SK-N-MC (cell line): Measurements from ENCODE around the gene ADK.

ENCODE experiments used
- DNase-seq: peaks from one replicate; pipeline ENCODE4 v3.0.0-alpha.2; 2011; ENCODE audit warnings: low read depth, low spot score
- H3K27ac ChIP-seq: fragments of 200-600 bp; sonication (generic); 2 replicates; pipeline ENCODE4 v1.5.1; 2016; ENCODE audit warnings: mixed run types
- H3K36me3 ChIP-seq: fragments of 200-600 bp; sonication (generic); 2 replicates; pipeline ENCODE4 v1.6.1; 2017; ENCODE audit warnings: antibody characterized with exemption, low read length, mixed read lengths; ENCODE audit not compliant: insufficient read depth
- H3K4me3 ChIP-seq: fragments of 200-600 bp; sonication (generic); 2 replicates; pipeline ENCODE4 v1.5.1; 2016
- H3K9ac ChIP-seq: fragments of 200-600 bp; sonication (generic); 2 replicates; pipeline ENCODE4 v1.8.0; 2017; ENCODE audit warnings: mixed run types, mixed read lengths; ENCODE audit not compliant: insufficient read length
- H3K9me3 ChIP-seq: fragments of 200-600 bp; sonication (generic); 2 replicates; pipeline ENCODE4 v1.6.1; 2017; ENCODE audit warnings: low read depth, mild to moderate bottlenecking, antibody characterized with exemption, low read length, moderate library complexity, mixed read lengths
- EZH2 ChIP-seq: fragments of 200-600 bp; sonication (generic); IDR thresholded peaks from one replicate; pipeline ENCODE4 v1.6.1; 2017; ENCODE audit warnings: antibody characterized with exemption
- FOXP2 ChIP-seq: optimal IDR thresholded peaks from 2 replicates; pipeline ENCODE3; 2011; ENCODE audit warnings: mild to moderate bottlenecking, moderate library complexity; ENCODE audit not compliant: insufficient read depth; ENCODE audit errors: extremely low read length, control extremely low read depth
- POLR2AphosphoS5 ChIP-seq: IDR thresholded peaks from 2 replicates; pipeline ENCODE4 v1.6.1; 2012; ENCODE audit warnings: mild to moderate bottlenecking, low read depth, low read length, borderline replicate concordance

Gene ADK

DNA sequence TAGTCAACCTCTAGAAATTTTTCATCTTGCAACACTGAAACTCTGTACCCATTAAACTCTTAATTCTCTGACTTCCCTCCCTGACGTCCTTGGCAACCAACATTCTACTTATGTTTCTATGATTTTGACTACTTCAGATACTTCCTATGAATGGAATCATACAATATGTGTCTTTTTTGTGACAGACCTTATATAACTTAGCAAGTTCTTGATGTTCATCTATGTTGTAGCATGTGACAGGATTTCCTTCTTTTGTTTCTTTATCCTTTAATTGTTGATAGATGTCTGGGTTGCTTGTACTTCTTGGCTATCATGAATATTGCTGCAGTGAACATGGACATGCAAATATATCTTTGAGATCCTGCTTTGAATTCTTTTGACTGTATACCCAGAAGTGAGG lies 240.8 kb downstream of the ADK start:
- DNase-seq = no peak
- Histone ChIP-seq H3K27ac (no peak overlapping the region), H3K9me3 (no peaks in the 10 kb centered on the region), H3K4me3 (no peak overlapping the region), H3K9ac (no peak overlapping the region), H3K36me3 (peaks cover 3% of the 10 kb centered on the region; the same call in 1 of the 2 replicates)
- no peak for TF ChIP-seq FOXP2
- no peak for TF ChIP-seq POLR2AphosphoS5
- no peak for TF ChIP-seq EZH2

DNA sequence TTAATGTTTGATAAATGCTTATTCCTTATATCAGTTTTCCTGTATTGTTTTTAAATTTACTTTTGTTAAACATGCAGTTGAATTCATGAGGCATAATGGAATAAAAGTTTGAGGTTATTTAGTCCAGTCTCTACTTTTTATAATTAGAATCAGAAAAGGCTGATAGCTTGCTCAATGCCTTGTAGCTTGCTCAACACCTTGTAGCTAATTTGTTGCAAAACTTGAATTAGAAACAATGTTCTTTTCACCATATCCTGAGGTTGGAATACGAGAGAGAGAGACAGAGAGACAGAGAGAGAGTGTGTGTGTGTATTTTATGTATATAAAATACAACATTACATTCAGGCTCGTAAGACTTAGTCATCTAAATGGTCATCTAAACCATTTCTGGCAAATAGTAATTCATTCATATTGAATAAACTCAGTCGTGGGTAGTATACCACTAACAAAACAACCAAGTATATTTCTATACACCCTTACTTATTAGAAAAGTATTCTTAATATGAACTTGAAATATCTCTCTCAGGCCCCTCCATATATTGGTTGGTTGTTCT lies 243.5 kb downstream of the ADK start:
- TF ChIP-seq EZH2 (no peak), POLR2AphosphoS5 (no peak)
- H3K9ac ChIP-seq = no peak overlapping the region
- no peak for DNase-seq
- no peaks in the 10 kb centered on the region for H3K9me3 ChIP-seq
- peaks cover 3% of the 10 kb centered on the region; the same call in 1 of the 2 replicates for H3K36me3 ChIP-seq
- H3K4me3 ChIP-seq = no peak overlapping the region
- H3K27ac ChIP-seq = no peak overlapping the region

DNA sequence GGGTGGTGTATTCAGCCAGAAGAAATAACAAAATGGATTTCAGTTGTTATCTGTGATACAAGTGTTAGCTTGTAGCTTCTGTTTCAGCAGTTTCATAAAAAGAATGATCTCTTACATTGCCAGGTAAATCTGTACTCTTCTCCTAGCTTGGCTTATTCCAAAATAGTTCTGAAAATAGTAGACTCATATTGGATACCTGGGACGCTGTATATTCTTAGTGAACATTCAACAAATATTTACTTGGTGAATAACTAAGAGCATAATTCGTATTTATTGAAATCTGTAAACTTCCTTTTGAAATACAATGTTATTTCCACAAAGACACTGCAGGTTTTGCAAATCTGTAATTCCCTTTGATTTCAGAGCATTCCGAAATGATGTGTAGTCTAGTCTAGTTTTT lies 249.2 kb downstream of the ADK start:
- no peak for DNase-seq

DNA sequence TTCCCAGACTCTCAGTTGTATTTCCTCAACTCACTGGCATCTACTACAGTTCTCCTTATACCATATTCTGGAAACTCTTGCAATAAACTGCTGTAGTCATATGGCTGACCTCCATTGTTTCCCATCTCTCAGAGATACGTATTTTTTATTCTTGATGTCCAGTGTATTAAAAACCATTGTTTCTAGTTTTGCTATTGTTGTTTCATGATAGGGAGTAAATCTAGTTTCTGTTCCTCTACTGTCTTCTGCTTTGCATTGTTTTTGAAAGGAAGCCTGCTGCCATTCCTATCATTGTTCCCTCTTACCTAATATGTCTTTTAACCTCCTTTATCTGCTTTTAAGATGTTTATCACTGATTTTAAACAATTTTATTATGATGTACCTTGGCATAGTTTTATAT lies 255.0 kb downstream of the ADK start:
- Histone ChIP-seq H3K4me3 (no peak overlapping the region), H3K27ac (no peak overlapping the region), H3K9me3 (no peaks in the 10 kb centered on the region), H3K9ac (no peak overlapping the region), H3K36me3 (no peaks in the 10 kb centered on the region)
- no peak for TF ChIP-seq EZH2
- no peak for TF ChIP-seq FOXP2
- TF ChIP-seq POLR2AphosphoS5 = no peak
- no peak for DNase-seq

More for the DNA sequence above, 249.2 kb downstream of the ADK start:
- Histone ChIP-seq H3K9me3 (no peaks in the 10 kb centered on the region), H3K4me3 (no peak overlapping the region), H3K36me3 (no peaks in the 10 kb centered on the region), H3K27ac (no peak overlapping the region), H3K9ac (no peak overlapping the region)
- TF ChIP-seq FOXP2 (no peak), POLR2AphosphoS5 (no peak)

DNA sequence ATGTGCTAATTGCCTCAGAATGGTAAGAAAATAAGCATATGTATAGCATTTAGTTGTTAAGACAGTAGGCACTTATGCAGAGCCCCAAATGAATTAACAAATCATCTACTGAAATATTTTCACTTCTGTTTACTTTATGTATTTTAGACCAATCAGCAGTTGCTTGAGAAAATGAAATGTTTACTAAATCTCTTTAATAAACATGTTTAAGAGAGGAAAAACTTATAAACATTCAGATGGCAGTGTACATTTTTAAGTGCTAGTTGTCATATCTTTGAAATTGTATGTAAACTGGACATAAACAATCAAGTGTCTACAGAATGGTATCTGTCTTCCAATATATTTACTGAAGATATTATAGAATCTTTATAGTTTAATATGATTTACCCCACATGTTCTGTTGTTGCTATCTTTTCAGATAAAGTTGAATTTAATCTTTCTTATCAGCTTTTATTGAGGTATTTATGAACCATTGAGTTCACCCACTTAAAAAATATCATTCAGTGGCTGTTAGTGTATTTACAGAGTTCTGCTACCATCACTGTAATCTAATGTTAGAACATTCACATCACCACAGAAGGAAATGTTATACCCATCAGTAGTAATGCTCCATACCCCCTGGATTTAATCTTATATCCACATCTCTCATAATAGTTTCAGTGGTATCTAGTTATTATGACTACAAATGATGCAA lies 264.3 kb downstream of the ADK start:
- H3K9ac ChIP-seq = no peak overlapping the region
- no peaks in the 10 kb centered on the region for H3K36me3 ChIP-seq
- TF ChIP-seq POLR2AphosphoS5 (no peak), FOXP2 (no peak), EZH2 (no peak)
- H3K4me3 ChIP-seq = no peak overlapping the region
- no peak for DNase-seq
- H3K27ac ChIP-seq = no peak overlapping the region
- H3K9me3 ChIP-seq = no peaks in the 10 kb centered on the region

DNA sequence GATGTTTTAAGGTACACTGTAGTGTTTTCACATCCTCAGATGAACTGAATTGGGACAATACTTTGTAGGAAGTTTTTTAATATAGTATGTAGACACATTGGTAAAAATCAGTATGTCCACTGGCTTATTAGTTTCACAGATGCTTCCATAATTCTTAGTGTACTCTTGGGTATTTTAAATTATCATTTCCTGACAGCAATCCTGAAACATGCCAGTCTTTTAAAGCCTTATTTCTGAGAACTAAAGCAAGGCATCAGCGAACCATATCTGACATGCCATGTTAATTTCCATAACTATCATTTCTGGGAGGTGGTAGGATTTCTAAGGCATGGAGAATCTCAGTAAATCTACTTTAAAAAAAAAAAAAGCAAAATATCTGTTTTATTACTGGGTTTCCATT lies 266.4 kb downstream of the ADK start:
- Histone ChIP-seq H3K9me3 (no peaks in the 10 kb centered on the region), H3K27ac (no peak overlapping the region; the same call in 1 of the 2 replicates), H3K9ac (no peak overlapping the region), H3K36me3 (no peaks in the 10 kb centered on the region), H3K4me3 (no peak overlapping the region)
- no peak for DNase-seq
- TF ChIP-seq EZH2 (no peak), FOXP2 (no peak), POLR2AphosphoS5 (no peak)

DNA sequence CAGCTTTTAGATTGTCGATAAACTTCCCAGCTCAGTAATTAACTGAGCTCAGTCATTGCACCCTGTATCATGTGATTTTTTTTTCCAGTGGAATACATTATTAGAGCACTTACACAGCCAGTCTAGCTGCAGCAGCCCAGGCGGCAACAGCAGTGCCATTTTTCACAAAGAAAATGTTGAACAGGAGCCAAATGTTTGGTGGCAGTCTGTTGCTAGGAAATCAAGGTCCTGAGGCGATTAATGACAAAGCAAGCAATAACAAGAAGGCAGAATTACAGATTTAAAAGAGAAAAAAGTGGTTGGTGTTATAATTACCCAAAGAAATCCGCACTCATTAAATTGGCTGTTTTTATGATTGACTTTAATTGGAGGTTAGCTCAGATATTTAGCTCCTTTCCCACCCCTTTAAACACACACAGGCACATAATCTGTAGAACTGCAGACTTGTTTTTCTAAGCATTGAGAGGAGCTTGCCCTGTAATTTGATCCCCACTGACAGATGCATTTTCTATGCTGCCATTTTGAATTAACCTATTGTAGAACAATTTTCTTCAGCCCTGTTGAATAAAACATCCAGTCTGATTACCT lies 267.4 kb downstream of the ADK start:
- H3K27ac ChIP-seq = peak overlapping the region; percentile 75
- H3K4me3 ChIP-seq = peak overlapping the region; percentile 68
- H3K9ac ChIP-seq = no peak overlapping the region
- peak; percentile 62 for DNase-seq
- no peaks in the 10 kb centered on the region for H3K36me3 ChIP-seq
- H3K9me3 ChIP-seq = no peaks in the 10 kb centered on the region
- TF ChIP-seq POLR2AphosphoS5 (no peak), FOXP2 (no peak), EZH2 (no peak)

DNA sequence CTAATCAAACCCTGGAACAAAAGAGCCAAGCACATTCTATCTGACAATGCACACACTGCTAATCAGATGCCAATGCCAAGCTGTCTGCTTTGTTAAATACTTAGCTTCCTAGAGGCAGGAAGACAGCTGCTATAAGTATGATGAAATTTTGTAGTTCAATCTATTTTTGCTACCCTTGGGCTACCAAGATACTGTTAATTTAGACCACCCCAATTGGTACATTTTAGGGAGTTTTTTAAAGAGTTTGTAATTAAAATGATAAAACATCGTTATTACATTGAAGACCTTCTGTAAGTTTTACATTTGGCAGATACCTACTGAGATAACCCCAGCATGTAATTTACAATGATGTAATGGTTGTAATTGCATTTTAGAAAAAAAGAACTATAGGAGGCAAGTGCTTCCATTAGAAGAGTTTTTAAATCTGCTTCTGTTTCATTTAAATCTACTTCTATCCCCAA lies 268.5 kb downstream of the ADK start:
- no peaks in the 10 kb centered on the region for H3K36me3 ChIP-seq
- no peak overlapping the region for H3K4me3 ChIP-seq
- H3K27ac ChIP-seq = peak overlapping the region; percentile 75
- DNase-seq = no peak
- H3K9me3 ChIP-seq = no peaks in the 10 kb centered on the region
- H3K9ac ChIP-seq = no peak overlapping the region
- TF ChIP-seq FOXP2 (no peak), EZH2 (no peak), POLR2AphosphoS5 (no peak)

DNA sequence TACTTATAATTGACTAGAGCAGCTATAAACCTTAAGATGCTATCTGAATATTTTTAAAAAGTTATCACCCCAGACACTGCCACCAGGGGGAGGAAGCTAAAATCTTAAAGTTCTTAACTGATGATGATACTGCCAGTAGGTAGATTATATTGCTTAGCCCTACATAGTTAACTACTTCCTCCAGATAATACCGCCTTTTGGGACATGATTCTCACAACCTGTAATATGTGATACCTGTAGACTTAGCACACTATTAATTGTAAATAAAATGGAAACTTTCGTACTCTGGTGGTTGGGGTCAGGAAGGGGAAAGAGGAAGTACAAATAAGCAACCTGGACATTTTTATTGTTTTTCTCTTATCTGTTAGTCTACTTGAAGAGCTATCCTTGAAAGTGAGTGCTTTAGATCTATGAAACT lies 268.9 kb downstream of the ADK start:
- no peak overlapping the region for H3K27ac ChIP-seq
- no peak for DNase-seq
- H3K36me3 ChIP-seq = no peaks in the 10 kb centered on the region
- no peak overlapping the region for H3K9ac ChIP-seq
- no peak for TF ChIP-seq POLR2AphosphoS5
- no peak for TF ChIP-seq EZH2
- TF ChIP-seq FOXP2 = no peak
- no peaks in the 10 kb centered on the region for H3K9me3 ChIP-seq
- no peak overlapping the region for H3K4me3 ChIP-seq

DNA sequence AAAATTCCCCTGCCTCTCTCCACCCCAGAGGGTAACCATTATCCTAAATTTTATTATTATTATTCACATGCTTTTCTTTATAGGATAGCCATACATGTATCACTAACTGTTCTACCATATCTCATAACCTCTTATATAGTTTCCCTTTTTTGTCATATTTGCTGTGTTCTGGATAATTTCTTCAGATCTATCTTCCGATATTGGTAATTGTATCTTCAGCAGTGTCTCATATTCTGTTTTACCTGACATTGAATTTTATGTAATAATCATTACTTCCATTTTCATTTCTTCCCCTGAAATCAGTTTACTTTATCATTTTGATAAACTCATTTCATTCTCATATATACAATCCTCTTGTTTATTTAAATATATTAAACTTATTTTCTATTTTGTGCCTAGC lies 273.5 kb downstream of the ADK start:
- H3K9me3 ChIP-seq = no peaks in the 10 kb centered on the region
- DNase-seq = no peak
- no peak overlapping the region for H3K4me3 ChIP-seq
- no peaks in the 10 kb centered on the region for H3K36me3 ChIP-seq
- H3K27ac ChIP-seq = no peak overlapping the region
- no peak overlapping the region for H3K9ac ChIP-seq
- no peak for TF ChIP-seq EZH2
- TF ChIP-seq POLR2AphosphoS5 = no peak
- TF ChIP-seq FOXP2 = no peak
